WERI-Rb-1 (cell line): Measurements from ENCODE around the gene ZNF302.

Experiments
- DNase-seq: peaks from one replicate; pipeline ENCODE4 v3.0.0-alpha.2; 2020
- H3K27ac ChIP-seq: fragments of 250-450 bp; sonication (Bioruptor Pico); 2 replicates; pipeline ENCODE4 v1.5.1; 2020; ENCODE audit warnings: mild to moderate bottlenecking, moderate library complexity
- H3K27me3 ChIP-seq: fragments of 250-450 bp; sonication (Bioruptor Pico); 2 replicates; pipeline ENCODE4 v1.5.1; 2021; ENCODE audit warnings: mild to moderate bottlenecking, low read depth, moderate library complexity; ENCODE audit not compliant: insufficient read depth, severe bottlenecking
- H3K36me3 ChIP-seq: fragments of 250-450 bp; sonication (Bioruptor Pico); 2 replicates; pipeline ENCODE4 v1.5.1; 2020; ENCODE audit warnings: mild to moderate bottlenecking, moderate library complexity
- H3K4me3 ChIP-seq: 2 replicates; pipeline ENCODE4 v1.5.1; 2011; ENCODE audit warnings: low read depth, mild to moderate bottlenecking, control low read depth, low read length
- H3K9me3 ChIP-seq: fragments of 250-450 bp; sonication (Bioruptor Pico); 2 replicates; pipeline ENCODE4 v1.5.1; 2021; ENCODE audit warnings: mild to moderate bottlenecking, moderate library complexity; ENCODE audit not compliant: severe bottlenecking
- CTCF ChIP-seq: IDR thresholded peaks from 2 replicates; pipeline ENCODE4 v1.5.1; 2011; ENCODE audit warnings: low read depth, mild to moderate bottlenecking, control low read depth, inconsistent platforms, low read length

The ZNF302 gene

GRCh38 chr19:34711890-34712289 lies 34.4 kb downstream of the ZNF302 start:
- peaks cover 17% of the 10 kb centered on the region for H3K9me3 ChIP-seq
- no peak for TF ChIP-seq CTCF
- no peaks in the 10 kb centered on the region for H3K36me3 ChIP-seq
- DNase-seq = no peak
- no peak overlapping the region for H3K4me3 ChIP-seq
- no peak overlapping the region for H3K27ac ChIP-seq
- H3K27me3 ChIP-seq = peaks cover 12% of the 10 kb centered on the region

- no peak overlapping the region for H3K4me3 ChIP-seq
- peak; percentile 40; the same call in 1 of the 2 replicates for TF ChIP-seq CTCF
- peaks cover 11% of the 10 kb centered on the region for H3K9me3 ChIP-seq
- no peak overlapping the region for H3K27ac ChIP-seq
- H3K27me3 ChIP-seq = peaks cover 12% of the 10 kb centered on the region
- no peaks in the 10 kb centered on the region for H3K36me3 ChIP-seq
- DNase-seq = peak; percentile 56
Measured at GRCh38 chr19:34712395-34713261, 35.1 kb downstream of the ZNF302 start.

- H3K9me3 ChIP-seq = peaks cover 11% of the 10 kb centered on the region
- DNase-seq = no peak
- peaks cover 12% of the 10 kb centered on the region for H3K27me3 ChIP-seq
- H3K27ac ChIP-seq = no peak overlapping the region
- no peaks in the 10 kb centered on the region for H3K36me3 ChIP-seq
- TF ChIP-seq CTCF = no peak
- no peak overlapping the region for H3K4me3 ChIP-seq
Measured at GRCh38 chr19:34713262-34713637, 35.8 kb downstream of the ZNF302 start.

- Histone ChIP-seq H3K4me3 (no peak overlapping the region), H3K9me3 (peaks cover 11% of the 10 kb centered on the region), H3K27me3 (peaks cover 2% of the 10 kb centered on the region), H3K36me3 (no peaks in the 10 kb centered on the region), H3K27ac (no peak overlapping the region)
- TF ChIP-seq CTCF = no peak
- no peak for DNase-seq
Measured at GRCh38 chr19:34715357-34715756, 37.9 kb downstream of the ZNF302 start.

GRCh38 chr19:34722353-34722752 lies 44.9 kb downstream of the ZNF302 start:
- H3K27ac ChIP-seq = no peak overlapping the region
- no peaks in the 10 kb centered on the region for H3K36me3 ChIP-seq
- no peak for TF ChIP-seq CTCF
- DNase-seq = no peak
- no peak overlapping the region for H3K4me3 ChIP-seq
- no peaks in the 10 kb centered on the region for H3K9me3 ChIP-seq
- H3K27me3 ChIP-seq = no peaks in the 10 kb centered on the region
